CD4-positive, alpha-beta memory T cell (primary cell): ENCODE results near the gene DNAH9. TPM values are rescaled to one million over a fixed set of nuclear protein-coding genes. Genes with fewer than 3 reads are reported as not detected.

Experiments
- CTCF ChIA-PET: fragments of 350-600 bp; sonication (Branson Sonifier 250); formaldehyde crosslinking; loops from one replicate; lab custom pipeline; 2021; ENCODE audit warnings: inconsistent platforms; ENCODE audit not compliant: partially characterized antibody; lab: Charles Lee
- POLR2A ChIA-PET: fragments of 350-600 bp; sonication (Branson Sonifier 250); formaldehyde crosslinking; loops from one replicate; lab custom pipeline; 2021; ENCODE audit not compliant: partially characterized antibody; lab: Charles Lee
- DNase-seq, 5 donors: peaks; one replicate each; pipeline versions ENCODE4 v3.0.0 to v3.0.0-alpha.2; 2020 to 2022; ENCODE audit warnings: mixed read lengths in 1 of 5
- H3K27ac ChIP-seq: one replicate; pipeline ENCODE4 v1.7.0; 2013; ENCODE audit warnings: low read depth, low read length
- H3K27me3 ChIP-seq: 2 replicates; pipeline ENCODE4 v1.7.0; 2013; ENCODE audit warnings: mild to moderate bottlenecking, low read length, moderate library complexity; ENCODE audit not compliant: insufficient read depth
- H3K36me3 ChIP-seq: 2 replicates; pipeline ENCODE4 v1.7.0; 2013; ENCODE audit warnings: mild to moderate bottlenecking, low read length, moderate library complexity; ENCODE audit not compliant: insufficient read depth
- H3K4me1 ChIP-seq: 2 replicates; pipeline ENCODE4 v1.7.0; 2013; ENCODE audit warnings: mild to moderate bottlenecking, low read length, moderate library complexity; ENCODE audit not compliant: insufficient read depth
- H3K4me3 ChIP-seq, 2 donors: one replicate each; pipeline ENCODE4 v1.7.0; 2013; ENCODE audit warnings: low read length in 2 of 2, mild to moderate bottlenecking in 1 of 2
- H3K9me3 ChIP-seq, 2 donors: one replicate each; pipeline ENCODE4 v1.7.0; 2013; ENCODE audit warnings: low read length in 2 of 2, control low read depth in 1 of 2; ENCODE audit not compliant: control insufficient read depth in 1 of 2
- H3K27ac Mint-ChIP-seq, 7 donors: one replicate each; pipeline ENCODE4 v1.8.0; 2020 to 2021; ENCODE audit warnings: mixed read lengths in 7 of 7, mild to moderate bottlenecking in 6 of 7, inconsistent platforms in 3 of 7, moderate library complexity in 3 of 7
- H3K27me3 Mint-ChIP-seq, 2 donors: one replicate each; pipeline ENCODE4 v1.8.0; 2020 to 2021; ENCODE audit warnings: mixed read lengths in 2 of 2
- H3K36me3 Mint-ChIP-seq, 2 donors: one replicate each; pipeline ENCODE4 v1.8.0; 2020 to 2021; ENCODE audit warnings: mixed read lengths in 2 of 2, inconsistent platforms in 1 of 2, mild to moderate bottlenecking in 1 of 2
- H3K4me1 Mint-ChIP-seq, 4 donors: one replicate each; pipeline ENCODE4 v1.8.0; 2020 to 2021; ENCODE audit warnings: mixed read lengths in 4 of 4, mild to moderate bottlenecking in 1 of 4
- H3K4me3 Mint-ChIP-seq, 8 donors: one replicate each; pipeline ENCODE4 v1.8.0; 2020 to 2021; ENCODE audit warnings: mixed read lengths in 8 of 8, mild to moderate bottlenecking in 7 of 8, moderate library complexity in 6 of 8, inconsistent platforms in 3 of 8
- H3K9me3 Mint-ChIP-seq, 8 donors: one replicate each; pipeline ENCODE4 v1.8.0; 2020 to 2021; ENCODE audit warnings: mixed read lengths in 8 of 8, mild to moderate bottlenecking in 5 of 8, inconsistent platforms in 3 of 8, moderate library complexity in 1 of 8
- intact Hi-C: fragments of 100-400 bp; cut with micrococcal nuclease; formaldehyde crosslinking; loops from one replicate; pipeline ENCODE4 v1.15.1; 2023
- polyA plus RNA-seq, 2 donors: library from polyadenylated mRNA; unstranded; fragments of 300-500 nt; fragmentation: Illumina TruSeq; gene quantifications; one replicate each; pipeline ENCODE4 v1.2.3, GENCODE V29; 2021
- total RNA-seq, 2 experiments: library from RNA; stranded (reverse); gene quantifications; one replicate each; pipeline ENCODE4 v1.2.3, GENCODE V29; 2021

DNAH9 gene
- total and polyA plus RNA-seq, 4 experiments from 2014 or later = not detected

- ChIA-PET CTCF (no interaction called here), POLR2A (no interaction called here)
- Histone ChIP-seq H3K36me3 (no peaks in the 10 kb centered on the region), H3K4me3 (no peak overlapping the region), H3K4me1 (no peaks in the 10 kb centered on the region), H3K27ac (no peak overlapping the region), H3K27me3 (no peaks in the 10 kb centered on the region), H3K9me3 (no peaks in the 10 kb centered on the region)
- Mint-ChIP-seq H3K36me3 (no peaks in the 10 kb centered on the region), H3K4me3 (no peak overlapping the region), H3K27me3 (no peaks in the 10 kb centered on the region), H3K9me3 (peaks cover 0 to 10% (median 1%) of the 10 kb centered on the region in 8 donors), H3K27ac (no peak overlapping the region), H3K4me1 (no peaks in the 10 kb centered on the region)
- DNase-seq = no peak
- intact Hi-C loops = no loop called here
Observed at GRCh38 chr17:11557727-11558452, 40.4 kb upstream of the DNAH9 start.

GRCh38 chr17:11558681-11559234, 39.5 kb upstream of the DNAH9 start:
- Mint-ChIP-seq H3K4me3 (no peak overlapping the region), H3K27me3 (no peaks in the 10 kb centered on the region), H3K4me1 (no peaks in the 10 kb centered on the region), H3K9me3 (peaks cover 0 to 9% (median 1%) of the 10 kb centered on the region in 8 donors), H3K27ac (no peak overlapping the region), H3K36me3 (no peaks in the 10 kb centered on the region)
- intact Hi-C loops = no loop called here
- Histone ChIP-seq H3K36me3 (no peaks in the 10 kb centered on the region), H3K27me3 (no peaks in the 10 kb centered on the region), H3K4me3 (no peak overlapping the region), H3K27ac (no peak overlapping the region), H3K4me1 (no peaks in the 10 kb centered on the region), H3K9me3 (no peaks in the 10 kb centered on the region)
- ChIA-PET POLR2A (no interaction called here), CTCF (no interaction called here)
- DNase-seq = no peak

GRCh38 chr17:11559601-11560000, 38.7 kb upstream of the DNAH9 start:
- no peaks in the 10 kb centered on the region for H3K27me3 Mint-ChIP-seq
- Histone ChIP-seq H3K36me3 (no peaks in the 10 kb centered on the region), H3K27me3 (no peaks in the 10 kb centered on the region), H3K4me1 (no peaks in the 10 kb centered on the region), H3K9me3 (no peaks in the 10 kb centered on the region), H3K4me3 (no peak overlapping the region), H3K27ac (no peak overlapping the region)
- H3K27ac Mint-ChIP-seq = no peak overlapping the region
- peaks cover 0 to 8% (median 1%) of the 10 kb centered on the region in 8 donors for H3K9me3 Mint-ChIP-seq
- ChIA-PET POLR2A (no interaction called here), CTCF (no interaction called here)
- H3K36me3 Mint-ChIP-seq = no peaks in the 10 kb centered on the region
- no peaks in the 10 kb centered on the region for H3K4me1 Mint-ChIP-seq
- DNase-seq = no peak
- H3K4me3 Mint-ChIP-seq = no peak overlapping the region
- intact Hi-C loops = no loop called here

- CTCF ChIA-PET = no interaction called here
Observed at GRCh38 chr17:11561281-11561680, 37.0 kb upstream of the DNAH9 start.

GRCh38 chr17:11561702-11562101, 36.6 kb upstream of the DNAH9 start:
- ChIA-PET CTCF (no interaction called here), POLR2A (no interaction called here)
- no peak for DNase-seq
- no peak overlapping the region for H3K27ac Mint-ChIP-seq
- H3K27me3 Mint-ChIP-seq = no peaks in the 10 kb centered on the region
- H3K4me3 Mint-ChIP-seq = peak overlapping the region in 1 of 8 donors; percentile 2
- no peaks in the 10 kb centered on the region for H3K36me3 Mint-ChIP-seq
- no peaks in the 10 kb centered on the region for H3K36me3 ChIP-seq
- H3K4me3 ChIP-seq = no peak overlapping the region
- H3K27me3 ChIP-seq = no peaks in the 10 kb centered on the region
- no peaks in the 10 kb centered on the region for H3K4me1 Mint-ChIP-seq
- H3K4me1 ChIP-seq = no peaks in the 10 kb centered on the region
- intact Hi-C loops = no loop called here
- no peak overlapping the region for H3K27ac ChIP-seq
- peaks cover 0 to 8% (median under 1%) of the 10 kb centered on the region in 8 donors for H3K9me3 Mint-ChIP-seq
- H3K9me3 ChIP-seq = no peaks in the 10 kb centered on the region

More at GRCh38 chr17:11561281-11561680, 37.0 kb upstream of the DNAH9 start:
- Mint-ChIP-seq H3K4me1 (no peaks in the 10 kb centered on the region), H3K36me3 (no peaks in the 10 kb centered on the region), H3K4me3 (peak overlapping the region in 1 of 8 donors; percentile 2), H3K27ac (no peak overlapping the region), H3K9me3 (peaks cover 0 to 8% (median 0%) of the 10 kb centered on the region in 8 donors), H3K27me3 (no peaks in the 10 kb centered on the region)
- H3K4me3 ChIP-seq = no peak overlapping the region
- H3K27ac ChIP-seq = no peak overlapping the region
- intact Hi-C loops = no loop called here
- no peaks in the 10 kb centered on the region for H3K27me3 ChIP-seq
- no peaks in the 10 kb centered on the region for H3K36me3 ChIP-seq
- POLR2A ChIA-PET = no interaction called here
- no peaks in the 10 kb centered on the region for H3K4me1 ChIP-seq
- no peak for DNase-seq
- no peaks in the 10 kb centered on the region for H3K9me3 ChIP-seq

- POLR2A ChIA-PET = no interaction called here
- no peak overlapping the region for H3K4me3 Mint-ChIP-seq
- CTCF ChIA-PET = no interaction called here
Observed at GRCh38 chr17:11564589-11565380, 33.5 kb upstream of the DNAH9 start.

GRCh38 chr17:11565591-11565990, 32.7 kb upstream of the DNAH9 start:
- Histone ChIP-seq H3K9me3 (no peaks in the 10 kb centered on the region), H3K4me3 (no peak overlapping the region), H3K27me3 (no peaks in the 10 kb centered on the region), H3K36me3 (no peaks in the 10 kb centered on the region), H3K4me1 (no peaks in the 10 kb centered on the region), H3K27ac (no peak overlapping the region)
- CTCF ChIA-PET = no interaction called here
- H3K36me3 Mint-ChIP-seq = no peaks in the 10 kb centered on the region
- no peaks in the 10 kb centered on the region for H3K4me1 Mint-ChIP-seq
- intact Hi-C loops = no loop called here
- H3K27ac Mint-ChIP-seq = no peak overlapping the region
- no peak for DNase-seq
- no peak overlapping the region for H3K4me3 Mint-ChIP-seq
- H3K27me3 Mint-ChIP-seq = no peaks in the 10 kb centered on the region
- peaks cover 0 to 6% (median 4%) of the 10 kb centered on the region in 8 donors for H3K9me3 Mint-ChIP-seq
- POLR2A ChIA-PET = no interaction called here

More at GRCh38 chr17:11564589-11565380, 33.5 kb upstream of the DNAH9 start:
- DNase-seq = no peak
- H3K4me1 ChIP-seq = no peaks in the 10 kb centered on the region
- Mint-ChIP-seq H3K27me3 (no peaks in the 10 kb centered on the region), H3K27ac (no peak overlapping the region), H3K36me3 (no peaks in the 10 kb centered on the region), H3K4me1 (no peaks in the 10 kb centered on the region), H3K9me3 (peaks cover 0 to 6% (median 4%) of the 10 kb centered on the region in 8 donors)
- no peaks in the 10 kb centered on the region for H3K27me3 ChIP-seq
- intact Hi-C loops = no loop called here
- no peak overlapping the region for H3K4me3 ChIP-seq
- no peak overlapping the region for H3K27ac ChIP-seq
- no peaks in the 10 kb centered on the region for H3K36me3 ChIP-seq
- H3K9me3 ChIP-seq = no peaks in the 10 kb centered on the region
